Small intestine (tissue), 7 donors: ENCODE data around the gene UBAP2. TPM values are rescaled to one million over a fixed set of nuclear protein-coding genes. Genes with fewer than 3 reads are reported as not detected.
"Not testable (repeated sequence)": the region's sequence is repeated elsewhere in the genome, so short reads cannot be mapped to it uniquely, and the experiment has no call there.

Experiments
- DNase-seq, 2 donors: peaks; one replicate each; pipeline versions ENCODE4 v3.0.0 to v3.0.0-alpha.2; 2013
- FAIRE-seq: peaks from 2 replicates; lab custom pipeline; 2012; peaks lifted over from hg19 to GRCh38; lab: Jason Lieb, UNC
- H3K27ac ChIP-seq, 3 donors: one replicate each; pipeline ENCODE4 v1.5.1; 2013; ENCODE audit warnings: low read length in 2 of 3, mild to moderate bottlenecking in 2 of 3, control low read depth in 1 of 3, inconsistent platforms in 1 of 3, low read depth in 1 of 3, moderate library complexity in 1 of 3
- H3K27me3 ChIP-seq, 3 donors: one replicate each; pipeline ENCODE4 v1.6.1; 2013; ENCODE audit warnings: low read length in 3 of 3, inconsistent platforms in 1 of 3; ENCODE audit not compliant: control insufficient read depth in 3 of 3, insufficient read depth in 3 of 3
- H3K36me3 ChIP-seq, 3 donors: one replicate each; pipeline ENCODE4 v1.6.1; 2013; ENCODE audit warnings: low read length in 3 of 3, inconsistent platforms in 1 of 3, low read depth in 1 of 3, mild to moderate bottlenecking in 1 of 3, moderate library complexity in 1 of 3; ENCODE audit not compliant: control insufficient read depth in 3 of 3, insufficient read depth in 2 of 3
- H3K4me1 ChIP-seq, 3 donors: one replicate each; pipeline ENCODE4 v1.6.1; 2013; ENCODE audit warnings: low read length in 2 of 3, inconsistent platforms in 1 of 3, low read depth in 1 of 3, mild to moderate bottlenecking in 1 of 3, moderate library complexity in 1 of 3; ENCODE audit not compliant: control insufficient read depth in 3 of 3, insufficient read depth in 2 of 3
- H3K4me3 ChIP-seq, 3 donors: one replicate each; pipeline ENCODE4 v1.5.1; 2013; ENCODE audit warnings: low read length in 3 of 3, control low read depth in 1 of 3, inconsistent platforms in 1 of 3, low read depth in 1 of 3, mild to moderate bottlenecking in 1 of 3, moderate library complexity in 1 of 3
- H3K9me3 ChIP-seq, 2 donors: one replicate each; pipeline ENCODE4 v1.6.1; 2013; ENCODE audit warnings: low read depth in 1 of 2, low read length in 1 of 2; ENCODE audit not compliant: control insufficient read depth in 2 of 2, insufficient read depth in 1 of 2
- WGBS, 3 donors: extraction: QIAGEN DNeasy Blood & Tissue Kit; methylation state at CpG; one replicate each; pipeline ENCODE4 v1.1.7; 2013; 5-methylcytosine and 5-hydroxymethylcytosine counted together
- polyA plus RNA-seq, 4 donors: library from polyadenylated mRNA; stranded (reverse) in 3 of 4; unstranded in 1 of 4; fragments of 200-250 nt in 3 of 4; fragments of 120-200 nt in 1 of 4; gene quantifications; one replicate each; pipeline versions ENCODE4 v1.2.1 to v1.2.3, GENCODE V29; 2013
- donor health status: healthy with polysubstance abuse.
- donor health status: control.
- donor health status: control.
- donor health status: Bipolar disorder and iron deficiency.
- donor health status: healthy.

The UBAP2 gene
- polyA plus RNA-seq, 4 donors: 4.6 to 27.9 (median 11.5) TPM

DNA sequence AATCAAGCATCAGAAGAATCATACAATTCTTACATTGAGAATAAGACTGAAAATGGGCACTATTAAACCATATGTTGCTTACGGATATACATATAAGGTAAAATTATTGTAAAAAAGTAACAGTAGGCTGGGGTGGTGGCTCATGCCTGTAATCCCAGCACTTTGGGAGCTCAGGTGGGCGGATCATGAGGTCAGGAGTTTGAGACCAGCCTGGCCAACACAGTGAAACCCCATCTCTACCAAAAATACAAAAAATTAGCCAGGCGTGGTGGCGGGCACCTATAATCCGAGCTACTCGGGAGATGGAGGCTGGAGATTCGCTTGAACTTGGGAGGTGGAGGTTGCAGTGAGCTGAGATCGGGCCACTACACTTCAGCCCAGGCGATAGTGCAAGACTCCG, 6.6 kb downstream of the UBAP2 start:
- not testable (repeated sequence) for DNase-seq, H3K9me3 ChIP-seq, FAIRE-seq, H3K4me1 ChIP-seq, H3K27me3 ChIP-seq, H3K4me3 ChIP-seq, H3K27ac ChIP-seq
- peaks cover 0 to 36% (median 0%) of the 10 kb centered on the region in 3 donors for H3K36me3 ChIP-seq
- 94 to 96% (median 95%) methylated on average over 10 of the region's 10 CpGs for WGBS, 3 donors

DNA sequence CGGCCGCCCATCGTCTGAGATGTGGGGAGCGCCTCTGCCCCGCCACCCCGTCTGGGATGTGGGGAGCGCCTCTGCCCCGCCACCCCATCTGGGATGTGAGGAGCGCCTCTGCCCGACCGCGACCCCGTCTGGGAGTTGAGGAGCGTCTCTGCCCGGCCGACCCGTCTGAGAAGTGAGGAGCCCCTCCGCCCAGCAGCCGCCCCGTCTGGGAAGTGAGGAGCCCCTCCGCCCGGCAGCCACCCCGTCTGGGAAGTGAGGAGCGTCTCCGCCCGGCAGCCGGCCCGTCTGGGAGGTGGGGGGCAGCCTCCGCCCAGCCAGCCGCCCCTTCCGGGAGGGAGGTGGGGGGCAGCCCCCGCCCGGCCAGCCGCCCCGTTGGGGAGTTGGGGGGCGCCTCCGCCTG, 9.8 kb downstream of the UBAP2 start:
- not testable (repeated sequence) for H3K27me3 ChIP-seq, H3K27ac ChIP-seq, DNase-seq, H3K9me3 ChIP-seq, FAIRE-seq, H3K4me1 ChIP-seq, H3K4me3 ChIP-seq
- H3K36me3 ChIP-seq: peaks cover 0 to 29% (median 0%) of the 10 kb centered on the region in 3 donors
- WGBS, 3 donors: 95 to 97% (median 97%) methylated on average over 13 to 37 of the region's 37 CpGs

DNA sequence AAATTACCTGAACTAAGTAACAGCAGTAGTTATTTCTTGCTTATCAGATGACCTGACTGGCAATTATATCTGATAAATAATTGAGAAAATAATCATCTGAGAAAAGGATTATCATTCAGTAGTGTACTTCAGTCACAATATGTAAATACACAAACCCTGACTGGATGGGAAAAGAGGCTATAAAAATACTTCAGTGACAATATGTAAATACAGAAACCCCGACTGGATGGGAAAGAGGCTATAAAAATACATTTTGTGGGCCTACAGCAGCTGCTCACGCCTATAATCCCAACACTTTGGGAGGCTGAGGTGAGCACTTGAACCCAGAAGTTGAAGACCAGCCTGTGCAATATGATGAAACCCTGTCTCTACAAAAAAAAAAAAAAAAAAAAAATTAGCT, 11.1 kb downstream of the UBAP2 start:
- Histone ChIP-seq H3K27ac (no peak overlapping the region), H3K9me3 (peaks cover 0 to 4% of the 10 kb centered on the region in 2 donors), H3K36me3 (peaks cover 0 to 19% (median 0%) of the 10 kb centered on the region in 3 donors), H3K4me1 (no peaks in the 10 kb centered on the region), H3K4me3 (no peak overlapping the region), H3K27me3 (no peaks in the 10 kb centered on the region)
- WGBS, 3 donors: 65 to 73% (median 66%) methylated on average over 2 of the region's 2 CpGs
- DNase-seq (no peak), FAIRE-seq (no peak)

DNA sequence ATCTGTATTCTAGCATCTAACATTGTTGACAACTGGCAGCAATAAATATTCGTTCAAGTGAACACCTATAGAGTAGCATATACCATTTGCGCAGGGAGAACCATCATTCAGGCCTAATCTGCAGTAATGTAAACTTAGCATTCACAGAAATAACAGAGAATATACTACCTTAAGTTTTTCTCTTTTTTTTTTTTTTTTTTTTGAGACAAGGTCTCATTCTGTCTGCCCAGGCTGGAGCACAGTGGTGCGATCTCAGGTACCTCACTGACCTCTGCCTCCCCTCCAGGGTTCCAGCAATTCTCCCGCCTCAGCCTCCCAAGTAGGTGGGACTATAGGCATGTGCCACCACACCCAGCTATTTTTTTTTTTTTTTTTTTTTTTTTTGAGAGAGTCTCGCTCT, 12.1 kb downstream of the UBAP2 start:
- DNase-seq (no peak), FAIRE-seq (no peak)
- Histone ChIP-seq H3K9me3 (peaks cover 0 to 4% of the 10 kb centered on the region in 2 donors), H3K36me3 (peaks cover 0 to 16% (median 0%) of the 10 kb centered on the region in 3 donors), H3K27ac (no peak overlapping the region), H3K4me1 (no peaks in the 10 kb centered on the region), H3K4me3 (no peak overlapping the region), H3K27me3 (no peaks in the 10 kb centered on the region)
- WGBS, 3 donors: 92 to 95% (median 94%) methylated on average over 4 to 5 of the region's 5 CpGs

DNA sequence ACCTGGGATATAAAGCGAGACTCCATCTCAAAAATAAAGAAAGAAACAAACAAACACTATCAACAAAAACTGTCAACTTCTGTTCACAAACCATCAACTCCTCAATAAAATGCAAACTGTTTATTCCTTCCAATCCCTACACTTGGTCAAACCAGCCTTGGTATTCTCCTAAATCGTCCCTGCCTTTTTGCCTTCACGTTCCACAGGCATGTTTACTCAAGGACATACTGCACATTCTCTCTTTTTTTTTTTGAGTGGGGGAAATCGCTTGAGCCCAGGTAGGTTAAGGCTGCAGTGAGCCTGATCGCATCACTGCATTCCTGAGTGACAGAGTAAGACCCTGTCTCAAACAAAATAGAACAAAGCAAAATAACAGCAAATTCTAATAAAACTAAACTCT, 13.0 kb downstream of the UBAP2 start:
- Histone ChIP-seq H3K4me1 (no peaks in the 10 kb centered on the region), H3K36me3 (peaks cover 0 to 18% (median 0%) of the 10 kb centered on the region in 3 donors), H3K27me3 (no peaks in the 10 kb centered on the region), H3K9me3 (peaks cover 0 to 4% of the 10 kb centered on the region in 2 donors), H3K4me3 (no peak overlapping the region), H3K27ac (no peak overlapping the region)
- WGBS, 3 donors: 76 to 85% (median 79%) methylated on average over 5 of the region's 5 CpGs
- FAIRE-seq (no peak), DNase-seq (no peak)

DNA sequence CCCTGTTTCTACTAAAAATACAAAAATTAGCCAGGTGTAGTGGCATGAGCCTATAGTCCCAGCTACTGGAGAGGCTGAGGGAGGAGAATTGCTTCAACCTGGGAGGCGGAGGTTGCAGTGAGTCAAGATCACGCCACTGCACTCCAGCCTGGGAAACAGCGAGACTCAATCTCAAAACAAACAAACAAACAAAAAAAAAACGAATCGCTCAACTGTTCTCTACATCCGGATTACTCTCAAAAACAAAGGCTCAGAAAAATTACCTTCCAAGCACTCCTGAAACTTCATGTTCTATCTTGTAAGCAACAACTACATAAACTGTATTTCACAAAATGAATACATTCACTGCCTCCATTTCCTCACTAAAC, 14.0 kb downstream of the UBAP2 start:
- H3K4me3 ChIP-seq: no peak overlapping the region
- 89 to 96% (median 95%) methylated on average over 6 of the region's 6 CpGs for WGBS, 3 donors
- peaks cover 0 to 17% (median 0%) of the 10 kb centered on the region in 3 donors for H3K36me3 ChIP-seq
- H3K27ac ChIP-seq: no peak overlapping the region
- DNase-seq: no peak
- H3K27me3 ChIP-seq: no peaks in the 10 kb centered on the region
- no peaks in the 10 kb centered on the region for H3K4me1 ChIP-seq
- peaks cover 0 to 4% of the 10 kb centered on the region in 2 donors for H3K9me3 ChIP-seq
- FAIRE-seq: no peak

DNA sequence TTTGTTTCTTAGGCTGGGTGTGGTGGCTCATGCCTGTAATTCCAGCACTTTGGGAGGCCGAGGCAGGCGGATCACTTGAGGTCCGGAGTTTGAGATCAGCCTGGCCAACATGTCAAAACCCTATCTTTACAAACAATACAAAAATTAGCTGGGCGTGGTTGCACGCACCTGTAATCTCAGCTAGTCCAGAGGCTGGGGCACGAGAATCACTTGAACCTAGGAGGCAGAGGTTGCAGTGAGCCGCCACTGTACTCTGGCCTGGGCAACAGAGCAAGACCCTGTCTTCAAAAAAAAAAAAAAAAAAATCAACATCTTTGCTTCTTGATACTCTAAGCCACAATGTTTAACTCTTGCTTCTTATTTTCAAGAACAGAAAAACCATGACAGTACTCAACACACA, 16.1 kb downstream of the UBAP2 start:
- no peaks in the 10 kb centered on the region for H3K27me3 ChIP-seq
- H3K9me3 ChIP-seq: no peaks in the 10 kb centered on the region
- peaks cover 2 to 21% (median 2%) of the 10 kb centered on the region in 3 donors for H3K36me3 ChIP-seq
- DNase-seq (no peak), FAIRE-seq (no peak)
- 68 to 77% (median 73%) methylated on average over 7 of the region's 7 CpGs for WGBS, 3 donors
- H3K4me3 ChIP-seq: no peak overlapping the region
- no peaks in the 10 kb centered on the region for H3K4me1 ChIP-seq
- no peak overlapping the region for H3K27ac ChIP-seq

DNA sequence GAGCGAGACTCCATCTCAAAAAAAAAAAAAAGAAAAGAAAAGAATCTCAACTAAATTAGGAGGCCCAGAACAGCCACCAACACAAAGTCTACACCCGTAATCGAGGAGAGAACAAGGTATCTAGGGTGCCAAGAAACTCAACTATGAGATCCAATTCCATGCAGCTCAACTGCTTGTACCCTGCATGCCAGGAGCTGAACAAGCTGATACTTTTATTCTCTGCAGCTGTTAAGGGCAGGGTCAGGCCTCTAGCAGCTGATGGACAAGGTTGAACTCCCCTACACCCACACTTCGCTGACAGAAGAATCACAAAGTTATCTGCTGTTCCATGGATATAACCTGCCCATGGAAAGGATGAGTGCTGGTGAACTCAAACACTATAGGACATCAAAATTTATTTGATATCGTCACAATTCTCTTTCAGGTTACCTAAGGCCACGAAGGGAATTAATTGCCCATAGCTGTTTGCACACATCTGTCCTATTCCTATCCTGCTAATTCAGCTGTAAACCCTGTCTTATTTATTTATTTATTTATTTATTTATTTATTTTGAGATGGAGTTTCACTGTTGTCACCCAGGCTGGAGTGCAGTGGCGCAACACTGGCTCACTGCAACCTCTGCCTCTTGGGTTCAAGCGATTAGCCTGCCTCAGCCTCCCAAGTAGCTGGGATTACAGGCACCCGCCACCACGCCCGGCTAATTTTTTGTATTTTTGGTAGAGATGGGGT, 20.7 kb downstream of the UBAP2 start:
- no peak overlapping the region for H3K4me3 ChIP-seq
- no peaks in the 10 kb centered on the region for H3K27me3 ChIP-seq
- peaks cover 2 to 26% (median 2%) of the 10 kb centered on the region in 3 donors for H3K36me3 ChIP-seq
- 97 to 98% (median 98%) methylated on average over 11 of the region's 11 CpGs for WGBS, 3 donors
- DNase-seq (no peak), FAIRE-seq (no peak)
- H3K27ac ChIP-seq: no peak overlapping the region
- H3K4me1 ChIP-seq: no peaks in the 10 kb centered on the region
- H3K9me3 ChIP-seq: no peaks in the 10 kb centered on the region
